Adrenal gland (tissue), 5 donors: ENCODE measurements around the gene FBRS.

Experiments
- CTCF ChIP-seq, 6 experiments: fragments of 450-650 bp in 4 of 6; fragments of 200-600 bp in 2 of 6; sonication (generic) in 1 of 6; IDR thresholded peaks; 1 replicate in 5 of 6; 2 replicates in 1 of 6; pipeline versions ENCODE4 v1.5.1 to v1.8.0; 2016 to 2021; ENCODE audit warnings: antibody characterized with exemption in 6 of 6, mild to moderate bottlenecking in 2 of 6, moderate library complexity in 1 of 6
- POLR2A ChIP-seq, 2 donors: fragments of 450-650 bp; IDR thresholded peaks; one replicate each; pipeline ENCODE4 v1.6.1; 2017; ENCODE audit warnings: antibody characterized with exemption in 2 of 2, mild to moderate bottlenecking in 2 of 2, moderate library complexity in 1 of 2
- donor health status: DM: no; HTN: no; CAD: no.

- no peak for TF ChIP-seq POLR2A (IDR thresholded peaks at IDR 0.05)
- TF ChIP-seq CTCF (IDR thresholded peaks at IDR 0.05): no peak
Measured at GRCh38 chr16:30633526-30633925, 24.7 kb upstream of the FBRS start.
